Measurements from ENCODE around the gene DNAJC10.
"Not testable (repeated sequence)": the region's sequence is repeated elsewhere in the genome, so short reads cannot be mapped to it uniquely, and the experiment has no call there.

DNA sequence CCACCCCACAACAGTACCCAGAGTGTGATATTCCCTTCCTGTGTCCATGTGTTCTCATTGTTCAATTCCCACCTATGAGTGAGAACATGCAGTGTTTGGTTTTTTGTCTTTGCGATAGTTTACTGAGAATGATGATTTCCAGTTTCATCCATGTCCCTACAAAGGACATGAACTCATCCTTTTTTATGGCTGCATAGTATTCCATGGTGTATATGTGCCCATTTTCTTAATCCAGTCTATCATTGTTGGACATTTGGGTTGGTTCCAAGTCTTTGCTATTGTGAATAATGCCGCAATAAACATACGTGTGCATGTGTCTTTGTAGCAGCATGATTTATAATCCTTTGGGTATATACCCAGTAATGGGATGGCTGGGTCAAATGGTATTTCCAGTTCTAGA, 29.8 kb downstream of the DNAJC10 start:
- TF ChIP-seq, protein P1, sequence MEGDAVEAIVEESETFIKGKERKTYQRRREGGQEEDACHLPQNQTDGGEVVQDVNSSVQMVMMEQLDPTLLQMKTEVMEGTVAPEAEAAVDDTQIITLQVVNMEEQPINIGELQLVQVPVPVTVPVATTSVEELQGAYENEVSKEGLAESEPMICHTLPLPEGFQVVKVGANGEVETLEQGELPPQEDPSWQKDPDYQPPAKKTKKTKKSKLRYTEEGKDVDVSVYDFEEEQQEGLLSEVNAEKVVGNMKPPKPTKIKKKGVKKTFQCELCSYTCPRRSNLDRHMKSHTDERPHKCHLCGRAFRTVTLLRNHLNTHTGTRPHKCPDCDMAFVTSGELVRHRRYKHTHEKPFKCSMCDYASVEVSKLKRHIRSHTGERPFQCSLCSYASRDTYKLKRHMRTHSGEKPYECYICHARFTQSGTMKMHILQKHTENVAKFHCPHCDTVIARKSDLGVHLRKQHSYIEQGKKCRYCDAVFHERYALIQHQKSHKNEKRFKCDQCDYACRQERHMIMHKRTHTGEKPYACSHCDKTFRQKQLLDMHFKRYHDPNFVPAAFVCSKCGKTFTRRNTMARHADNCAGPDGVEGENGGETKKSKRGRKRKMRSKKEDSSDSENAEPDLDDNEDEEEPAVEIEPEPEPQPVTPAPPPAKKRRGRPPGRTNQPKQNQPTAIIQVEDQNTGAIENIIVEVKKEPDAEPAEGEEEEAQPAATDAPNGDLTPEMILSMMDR (IDR thresholded peaks at IDR 0.05; ENCODE audit: extremely low read depth in 1 of 2, insufficient read depth in 1 of 2, low read depth in 1 of 2, low read length in 2 of 2) = not testable (repeated sequence)
- not testable (repeated sequence) for TF ChIP-seq EZH2 (IDR thresholded peaks at IDR 0.05; ENCODE audit: borderline replicate concordance, low read depth, low read length, severe bottlenecking); POLR2A (IDR thresholded peaks at IDR 0.05; ENCODE audit: low read depth, low read length); POLR2AphosphoS5 (IDR thresholded peaks at IDR 0.05; ENCODE audit: insufficient read depth, low read depth, low read length); MYC (IDR thresholded peaks at IDR 0.05; ENCODE audit: low read depth, low read length); FOS (IDR thresholded peaks at IDR 0.05; ENCODE audit: borderline replicate concordance, insufficient read depth, low read length)
- TF ChIP-seq, protein P2, sequence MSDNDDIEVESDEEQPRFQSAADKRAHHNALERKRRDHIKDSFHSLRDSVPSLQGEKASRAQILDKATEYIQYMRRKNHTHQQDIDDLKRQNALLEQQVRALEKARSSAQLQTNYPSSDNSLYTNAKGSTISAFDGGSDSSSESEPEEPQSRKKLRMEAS (IDR thresholded peaks at IDR 0.05; ENCODE audit: insufficient read depth, insufficient read length) = not testable (repeated sequence)
